ENCODE results near the gene AHNAK2.

- no peak for TF ChIP-seq EZH2 (IDR thresholded peaks at IDR 0.05)
- TF ChIP-seq JUND (IDR thresholded peaks at IDR 0.05): no peak
- no peak for TF ChIP-seq CTCF (IDR thresholded peaks at IDR 0.05 in 2 of 3, conservative IDR thresholded peaks at IDR 0.05 in 1 of 3; ENCODE audit: borderline replicate concordance in 1 of 3, insufficient read depth in 1 of 3, low read depth in 2 of 3, low read length in 2 of 3)
- no peak for TF ChIP-seq REST (IDR thresholded peaks at IDR 0.05; ENCODE audit: low read depth)
- TF ChIP-seq YY1 (IDR thresholded peaks at IDR 0.05; ENCODE audit: extremely low read depth, insufficient replicate concordance, low read depth, low read length): no peak
- TF ChIP-seq ATF3 (IDR thresholded peaks at IDR 0.05): no peak
- no peak for TF ChIP-seq EGR1 (IDR thresholded peaks at IDR 0.05; ENCODE audit: low read depth)
- no peak for TF ChIP-seq ZBTB33 (IDR thresholded peaks at IDR 0.05; ENCODE audit: extremely low read depth, insufficient replicate concordance, low read length)
- TF ChIP-seq ZNF274 (IDR thresholded peaks at IDR 0.05; ENCODE audit: low read depth, low read length): no peak
Measured at GRCh38 chr14:104981699-104982541, 3.7 kb upstream of the AHNAK2 start.

All from HCT116 (cell line).